Measurements from ENCODE around the gene PODXL.

- TF ChIP-seq BHLHE40 (IDR thresholded peaks at IDR 0.05; ENCODE audit: borderline replicate concordance in 1 of 2, low read depth in 2 of 2, low read length in 1 of 2) = no peak
- TF ChIP-seq POLR2A (IDR thresholded peaks at IDR 0.05; ENCODE audit: low read depth, low read length) = no peak
- no peak for TF ChIP-seq PAX5 (IDR thresholded peaks at IDR 0.05; ENCODE audit: borderline replicate concordance, low read depth, low read length)
- TF ChIP-seq TCF7 (IDR thresholded peaks at IDR 0.05; ENCODE audit: borderline replicate concordance) = no peak
- no peak for TF ChIP-seq KDM1A (IDR thresholded peaks at IDR 0.05; ENCODE audit: borderline replicate concordance)
- no peak for TF ChIP-seq JUND (IDR thresholded peaks at IDR 0.05; ENCODE audit: low read depth, low read length)
- no peak for TF ChIP-seq PRDM15 (CRISPR knock-in tag; IDR thresholded peaks at IDR 0.05)
- no peak for TF ChIP-seq ETV6 (conservative IDR thresholded peaks at IDR 0.05 in 1 of 2, IDR thresholded peaks at IDR 0.05 in 1 of 2; ENCODE audit: borderline replicate concordance in 1 of 2, low read depth in 1 of 2)
- TF ChIP-seq NBN (IDR thresholded peaks at IDR 0.05) = no peak
- TF ChIP-seq USF2 (IDR thresholded peaks at IDR 0.05; ENCODE audit: borderline replicate concordance, low read depth, low read length) = no peak
- TF ChIP-seq CTCF (IDR thresholded peaks at IDR 0.05 in 2 of 3, conservative IDR thresholded peaks at IDR 0.05 in 1 of 3; ENCODE audit: control insufficient read depth in 2 of 3, extremely low read depth in 1 of 3, insufficient read depth in 1 of 3, low read depth in 3 of 3, low read length in 3 of 3) = no peak
- no peak for TF ChIP-seq SMC3 (IDR thresholded peaks at IDR 0.05; ENCODE audit: borderline replicate concordance, low read length)
Measured at GRCh38 chr7:131504157-131504899, 52.1 kb downstream of the PODXL start.
